Smooth muscle cell (in vitro differentiated cells): ENCODE measurements around the gene GUCY1A2. TPM values are rescaled to one million over a fixed set of nuclear protein-coding genes. Genes with fewer than 3 reads are reported as not detected.

Experiments used
- DNase-seq: peaks from one replicate; lab custom pipeline; 2025; ENCODE audit not compliant: unreplicated experiment; lab: John Stamatoyannopoulos, UW
- H2AFZ ChIP-seq: fragments of 200-600 bp; sonication (generic); 2 replicates; pipeline ENCODE4 v1.6.0; 2016; ENCODE audit warnings: antibody characterized with exemption, low read depth, mild to moderate bottlenecking
- H3F3A ChIP-seq: fragments of 200-600 bp; sonication (generic); 2 replicates; pipeline ENCODE4 v1.6.0; 2017; ENCODE audit warnings: antibody characterized with exemption, low read depth
- H3K27ac ChIP-seq: fragments of 200-600 bp; sonication (generic); 2 replicates; pipeline ENCODE4 v1.5.1; 2016; ENCODE audit warnings: low read depth, mild to moderate bottlenecking
- H3K27me3 ChIP-seq: fragments of 200-600 bp; sonication (generic); 2 replicates; pipeline ENCODE4 v1.6.1; 2016; ENCODE audit warnings: low read depth, mild to moderate bottlenecking
- H3K36me3 ChIP-seq: fragments of 200-600 bp; sonication (generic); 2 replicates; pipeline ENCODE4 v1.5.1; 2016; ENCODE audit warnings: low read depth
- H3K4me1 ChIP-seq: fragments of 200-600 bp; sonication (generic); 2 replicates; pipeline ENCODE4 v1.5.1; 2016; ENCODE audit warnings: low read depth
- H3K4me2 ChIP-seq: fragments of 200-600 bp; sonication (generic); 2 replicates; pipeline ENCODE4 v1.6.0; 2016; ENCODE audit warnings: mild to moderate bottlenecking
- H3K4me3 ChIP-seq: fragments of 200-600 bp; sonication (generic); 2 replicates; pipeline ENCODE4 v1.5.1; 2016; ENCODE audit warnings: mild to moderate bottlenecking
- H3K79me2 ChIP-seq: fragments of 200-600 bp; sonication (generic); 2 replicates; pipeline ENCODE4 v1.6.0; 2016; ENCODE audit warnings: low read depth, mild to moderate bottlenecking
- H3K9ac ChIP-seq: fragments of 200-600 bp; sonication (generic); 2 replicates; pipeline ENCODE4 v1.6.0; 2016; ENCODE audit warnings: low read depth
- H3K9me3 ChIP-seq: fragments of 200-600 bp; sonication (generic); replicated peaks from 2 replicates; pipeline ENCODE4 v1.5.1; 2016; ENCODE audit warnings: low read depth
- H4K20me1 ChIP-seq: fragments of 200-600 bp; sonication (generic); 2 replicates; pipeline ENCODE4 v1.6.0; 2016; ENCODE audit warnings: low read depth
- WGBS: methylation state at CpG from one replicate; pipeline ENCODE4 v1.1.7; 2016; ENCODE audit warnings: low lambda C conversion rate; 5-methylcytosine and 5-hydroxymethylcytosine counted together
- polyA plus RNA-seq: library from polyadenylated mRNA; unstranded; fragments of >200 nt; fragmentation: Nextera tagmentation; extraction: Ambion mirVana; gene quantifications from 2 replicates; pipeline ENCODE4 v1.2.1, GENCODE V29; 2016
- total RNA-seq: library from RNA; depleted of rRNA; stranded (reverse); fragments of >200 nt; gene quantifications from 2 replicates; pipeline ENCODE4 v1.2.3, GENCODE V29; 2014
- TF ChIP-seq, protein P1 (sequence below): fragments of 200-600 bp; sonication (generic); IDR thresholded peaks from 2 replicates; pipeline ENCODE4 v1.5.1; 2017; ENCODE audit warnings: borderline replicate concordance, mild to moderate bottlenecking, antibody characterized with exemption; ENCODE audit not compliant: insufficient read depth, poor library complexity, severe bottlenecking

The GUCY1A2 gene
- total and polyA plus RNA-seq, 2 experiments from 2014 or later, result 0.08 to 1.1 TPM

DNA sequence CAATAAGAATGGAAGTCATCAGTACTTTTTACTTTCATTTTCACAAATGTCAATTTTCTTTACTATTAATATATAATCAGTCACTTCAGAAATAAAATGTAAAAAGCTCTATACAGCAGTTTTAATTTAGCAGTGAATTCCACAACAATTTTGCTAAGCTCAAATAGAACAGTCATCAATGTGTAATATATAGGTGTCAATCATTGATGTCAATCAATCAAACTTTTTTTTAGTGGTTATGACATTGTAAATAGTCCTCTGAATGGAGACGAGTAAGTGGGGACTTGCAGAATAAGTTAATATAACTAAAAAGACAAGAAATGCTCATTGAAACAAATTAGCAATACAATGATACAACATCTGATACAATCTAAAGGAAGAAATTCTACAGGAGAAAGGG is 327.4 kb downstream of the GUCY1A2 start:
- H3K79me2 ChIP-seq, result no peaks in the 10 kb centered on the region
- no peak overlapping the region for H3K4me2 ChIP-seq
- no peak overlapping the region for H3K27ac ChIP-seq
- H4K20me1 ChIP-seq, result no peaks in the 10 kb centered on the region
- no peak overlapping the region for H2AFZ ChIP-seq
- H3K36me3 ChIP-seq, result no peaks in the 10 kb centered on the region
- H3K4me3 ChIP-seq, result no peak overlapping the region
- TF ChIP-seq, protein P1, sequence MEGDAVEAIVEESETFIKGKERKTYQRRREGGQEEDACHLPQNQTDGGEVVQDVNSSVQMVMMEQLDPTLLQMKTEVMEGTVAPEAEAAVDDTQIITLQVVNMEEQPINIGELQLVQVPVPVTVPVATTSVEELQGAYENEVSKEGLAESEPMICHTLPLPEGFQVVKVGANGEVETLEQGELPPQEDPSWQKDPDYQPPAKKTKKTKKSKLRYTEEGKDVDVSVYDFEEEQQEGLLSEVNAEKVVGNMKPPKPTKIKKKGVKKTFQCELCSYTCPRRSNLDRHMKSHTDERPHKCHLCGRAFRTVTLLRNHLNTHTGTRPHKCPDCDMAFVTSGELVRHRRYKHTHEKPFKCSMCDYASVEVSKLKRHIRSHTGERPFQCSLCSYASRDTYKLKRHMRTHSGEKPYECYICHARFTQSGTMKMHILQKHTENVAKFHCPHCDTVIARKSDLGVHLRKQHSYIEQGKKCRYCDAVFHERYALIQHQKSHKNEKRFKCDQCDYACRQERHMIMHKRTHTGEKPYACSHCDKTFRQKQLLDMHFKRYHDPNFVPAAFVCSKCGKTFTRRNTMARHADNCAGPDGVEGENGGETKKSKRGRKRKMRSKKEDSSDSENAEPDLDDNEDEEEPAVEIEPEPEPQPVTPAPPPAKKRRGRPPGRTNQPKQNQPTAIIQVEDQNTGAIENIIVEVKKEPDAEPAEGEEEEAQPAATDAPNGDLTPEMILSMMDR, result no peak
- 89% methylated on average over 1 of the region's 1 CpG for WGBS
- H3K4me1 ChIP-seq, result peaks cover 1% of the 10 kb centered on the region
- no peak overlapping the region for H3K9ac ChIP-seq
- no peaks in the 10 kb centered on the region for H3F3A ChIP-seq
- no peaks in the 10 kb centered on the region for H3K27me3 ChIP-seq
- H3K9me3 ChIP-seq, result no peaks in the 10 kb centered on the region
- no peak for DNase-seq

DNA sequence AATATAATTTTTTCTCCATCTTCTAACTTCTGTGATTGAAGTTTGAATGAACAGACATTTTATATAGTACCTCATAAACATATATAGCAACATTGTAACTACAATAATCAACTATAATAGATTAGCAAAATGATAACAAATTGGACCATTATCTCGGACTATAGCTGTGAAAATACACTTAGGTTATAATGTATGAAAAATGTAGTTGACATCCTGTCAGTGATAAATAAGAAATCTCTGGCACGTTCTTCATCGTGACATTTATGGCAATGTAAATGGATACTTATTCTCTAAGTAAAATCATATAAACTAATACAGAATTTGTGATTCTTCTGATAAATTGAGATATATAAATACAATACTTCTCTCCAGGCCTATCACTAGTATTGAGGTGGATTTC is 333.3 kb downstream of the GUCY1A2 start:
- Histone ChIP-seq H3K36me3 (no peaks in the 10 kb centered on the region), H3K9ac (no peak overlapping the region), H3K79me2 (no peaks in the 10 kb centered on the region), H3K27me3 (no peaks in the 10 kb centered on the region), H3F3A (no peaks in the 10 kb centered on the region), H3K4me3 (no peak overlapping the region), H3K4me1 (no peaks in the 10 kb centered on the region), H4K20me1 (no peaks in the 10 kb centered on the region), H3K4me2 (no peak overlapping the region), H2AFZ (no peak overlapping the region), H3K27ac (no peak overlapping the region), H3K9me3 (no peaks in the 10 kb centered on the region)
- TF ChIP-seq, protein P1, result no peak
- no peak for DNase-seq
- WGBS, result 91% methylated on average over 3 of the region's 3 CpGs

GRCh38 chr11:106683435-106683834 is 334.8 kb downstream of the GUCY1A2 start:
- Histone ChIP-seq H3K79me2 (no peaks in the 10 kb centered on the region), H3K4me2 (no peak overlapping the region), H4K20me1 (no peaks in the 10 kb centered on the region), H2AFZ (no peak overlapping the region), H3K9me3 (no peaks in the 10 kb centered on the region), H3K27ac (no peak overlapping the region), H3K9ac (no peak overlapping the region), H3K4me3 (no peak overlapping the region), H3K36me3 (no peaks in the 10 kb centered on the region), H3K4me1 (no peaks in the 10 kb centered on the region), H3K27me3 (no peaks in the 10 kb centered on the region), H3F3A (no peaks in the 10 kb centered on the region)
- 86% methylated on average over 3 of the region's 3 CpGs for WGBS
- TF ChIP-seq, protein P1, result no peak
- no peak for DNase-seq

DNA sequence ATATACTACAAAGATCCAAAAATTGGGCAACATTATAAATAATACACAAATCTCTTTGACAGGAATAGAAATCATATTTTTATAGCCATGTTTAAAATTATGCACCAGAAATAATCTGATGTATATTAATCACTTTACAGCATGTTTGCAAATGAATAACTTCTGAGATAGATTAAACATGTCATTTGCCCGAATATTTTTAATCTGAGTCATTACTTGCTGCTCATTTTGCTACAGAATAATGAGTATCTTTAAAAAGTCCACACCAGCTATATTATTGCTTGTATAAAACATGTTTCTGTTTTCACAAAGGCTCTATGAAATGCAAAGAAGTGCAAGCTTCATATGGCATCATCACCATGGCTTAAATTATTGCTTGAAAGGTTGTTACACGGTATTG is 336.8 kb downstream of the GUCY1A2 start:
- Histone ChIP-seq H3K4me2 (no peak overlapping the region), H3K79me2 (no peaks in the 10 kb centered on the region), H4K20me1 (no peaks in the 10 kb centered on the region), H3K27ac (no peak overlapping the region), H2AFZ (no peak overlapping the region), H3K9ac (no peak overlapping the region), H3K4me3 (no peak overlapping the region), H3K4me1 (no peaks in the 10 kb centered on the region), H3F3A (no peaks in the 10 kb centered on the region), H3K27me3 (no peaks in the 10 kb centered on the region), H3K36me3 (no peaks in the 10 kb centered on the region), H3K9me3 (no peaks in the 10 kb centered on the region)
- 94% methylated on average over 2 of the region's 2 CpGs for WGBS
- TF ChIP-seq, protein P1, result no peak
- DNase-seq, result no peak
